ENCODE data around the gene SKAP2.

Gene SKAP2

DNA sequence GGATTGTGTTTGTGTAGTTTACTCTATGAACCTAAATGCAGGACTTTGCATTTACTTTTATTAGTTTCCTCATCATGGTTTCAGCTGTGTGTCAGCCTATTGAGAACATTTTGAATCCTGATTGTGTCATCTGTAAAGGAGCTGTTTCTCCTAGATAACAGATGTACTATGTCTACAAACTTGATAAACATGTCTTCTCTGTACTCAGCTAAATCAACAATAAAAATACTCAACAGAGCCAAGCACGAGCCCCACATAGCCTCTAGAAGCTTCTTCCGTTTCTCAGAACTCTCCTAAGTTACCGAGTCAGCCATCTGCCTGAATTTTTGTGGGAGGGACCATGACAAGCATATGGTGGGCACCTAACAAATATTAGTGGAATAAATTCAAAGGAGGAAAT lies 234.7 kb downstream of the SKAP2 start:
- no peak for DNase-seq

DNA sequence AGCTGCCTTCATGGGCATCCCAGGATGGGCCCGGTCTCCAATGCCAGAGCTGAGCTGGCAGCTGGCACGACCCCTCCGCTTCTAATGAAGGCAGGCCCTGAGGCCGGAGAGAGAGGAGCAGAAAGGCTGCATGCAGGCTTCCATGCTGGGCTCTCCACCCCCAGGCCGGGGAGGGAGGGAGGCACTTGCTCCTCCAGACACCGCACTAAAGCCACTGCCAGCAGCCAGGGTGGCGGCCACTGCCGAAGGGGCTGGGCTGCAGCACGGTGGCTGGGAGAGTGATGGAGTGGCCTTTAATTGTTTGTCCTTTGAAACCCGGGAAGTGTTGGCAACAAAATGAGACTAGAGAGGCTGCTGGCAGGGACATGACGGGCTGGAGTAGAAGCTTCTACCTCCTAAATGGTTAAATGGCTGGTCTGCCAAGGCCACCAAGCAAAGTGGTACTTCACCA lies 236.5 kb downstream of the SKAP2 start:
- DNase-seq: peak; percentile 65

DNA sequence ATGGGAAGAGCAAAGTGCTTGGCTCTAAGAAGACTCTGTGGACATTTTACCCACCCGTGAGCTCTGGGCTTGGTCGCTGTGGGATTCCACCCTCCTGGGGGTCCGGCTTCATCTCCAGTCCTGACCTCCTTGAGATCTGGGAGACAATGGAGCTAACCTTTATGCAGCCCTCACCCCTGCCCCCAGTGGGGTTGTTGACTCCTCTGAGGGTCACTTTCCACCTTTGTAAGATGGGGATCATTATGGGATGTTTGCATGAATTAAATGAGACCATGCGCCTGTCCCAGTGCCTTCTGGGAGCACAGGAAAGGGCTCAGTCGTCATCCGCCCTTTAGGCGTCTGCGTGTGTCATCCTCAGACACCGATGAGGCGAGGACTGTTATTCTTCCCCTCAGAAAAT lies 237.2 kb downstream of the SKAP2 start:
- DNase-seq: no peak

GRCh38 chr7:26626687-26627086 lies 237.7 kb downstream of the SKAP2 start:
- no peak for DNase-seq

GRCh38 chr7:26626156-26626555 lies 238.2 kb downstream of the SKAP2 start:
- no peak for DNase-seq

GRCh38 chr7:26625286-26625685 lies 239.1 kb downstream of the SKAP2 start:
- DNase-seq: no peak

DNA sequence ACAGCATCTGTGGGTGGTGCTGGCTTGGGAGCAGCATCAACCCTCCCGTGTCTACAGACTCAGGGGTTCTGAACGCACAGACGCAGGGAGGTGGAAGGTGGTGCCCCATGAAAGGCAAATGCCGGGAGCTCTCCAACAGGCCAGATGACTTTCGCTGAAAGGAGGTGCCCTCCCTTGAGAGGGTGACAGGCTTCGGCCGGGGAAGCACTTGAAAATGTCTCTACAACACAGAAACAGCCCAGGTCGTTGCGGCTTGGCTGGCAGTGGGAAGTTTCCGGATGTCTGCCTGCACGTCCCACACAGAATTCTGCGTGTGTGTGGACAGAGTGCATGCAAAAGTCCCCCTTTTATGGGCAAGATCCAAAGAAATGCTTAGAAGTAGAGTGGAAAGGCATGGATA lies 239.6 kb downstream of the SKAP2 start:
- DNase-seq: no peak

DNA sequence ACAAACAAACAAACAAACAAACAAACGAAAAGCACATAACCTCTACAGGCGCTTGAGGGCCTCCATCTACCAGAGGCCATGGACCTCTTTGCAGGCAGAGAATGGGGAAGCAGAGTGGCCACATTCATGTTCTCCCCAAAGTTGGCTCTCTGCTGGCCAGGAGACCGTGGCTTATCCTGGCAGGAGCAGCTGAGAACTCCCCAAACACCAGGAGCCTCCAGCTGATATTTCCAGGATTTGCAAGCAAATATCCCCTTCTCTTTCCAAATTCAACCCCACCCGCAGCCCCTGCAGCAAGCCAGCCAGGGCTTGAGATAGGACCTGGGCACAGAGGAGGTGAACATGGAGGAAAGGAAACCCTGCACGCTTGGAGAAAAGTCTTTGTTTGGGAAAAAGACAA lies 240.0 kb downstream of the SKAP2 start:
- no peak for DNase-seq

DNA sequence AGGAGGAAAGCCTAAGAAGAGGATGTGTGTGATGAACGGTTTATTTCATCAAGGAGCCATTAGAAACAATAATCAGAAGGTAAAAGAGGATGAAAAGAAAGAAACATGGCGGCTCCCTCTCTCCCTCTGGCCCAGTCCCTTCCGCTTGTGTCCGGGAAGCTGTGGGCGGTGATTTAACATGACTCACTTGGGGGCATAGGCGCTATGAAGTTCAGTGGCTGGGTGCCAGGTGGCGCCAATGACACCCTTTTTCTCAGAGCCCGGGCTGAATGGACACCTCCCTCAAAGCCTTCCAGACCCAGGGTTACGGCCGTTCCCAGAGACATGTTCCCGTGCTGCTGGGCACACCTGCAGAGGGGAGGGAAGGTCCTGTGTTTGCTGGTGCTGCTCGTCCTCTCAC lies 244.0 kb downstream of the SKAP2 start:
- DNase-seq: peak; percentile 16

DNA sequence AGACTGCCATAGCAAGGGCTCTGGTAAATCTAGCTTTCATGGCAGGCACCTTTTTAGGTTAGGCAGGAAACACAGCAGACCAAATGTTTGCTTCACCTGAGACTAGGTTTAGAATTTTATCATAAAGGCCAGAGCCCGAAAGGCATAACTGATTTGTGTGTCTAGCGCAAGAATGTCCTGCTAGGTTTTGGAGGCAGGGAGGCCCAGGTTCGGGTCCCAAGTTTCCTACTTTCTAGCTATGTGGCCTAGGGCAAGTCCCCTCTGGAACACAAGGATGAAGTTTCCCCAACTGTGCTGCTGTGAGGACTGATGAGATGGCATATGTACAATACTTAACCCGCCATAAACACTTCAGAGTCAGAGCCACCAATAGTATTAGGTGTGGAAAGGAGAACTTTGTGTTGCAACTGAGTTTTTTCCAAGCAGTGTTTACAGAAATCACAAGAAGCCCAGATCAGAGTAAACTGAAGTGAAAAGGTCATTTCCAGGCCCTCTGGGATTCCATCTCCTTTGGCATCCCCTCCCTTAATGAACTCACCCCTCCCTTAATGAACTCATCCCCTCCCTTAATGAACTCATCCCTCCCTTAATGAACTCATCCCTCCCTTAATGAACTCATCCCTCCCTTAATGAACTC lies 244.9 kb downstream of the SKAP2 start:
- DNase-seq: no peak

- peak; percentile 6 for DNase-seq
Measured at GRCh38 chr7:26618898-26619297, 245.5 kb downstream of the SKAP2 start.

DNA sequence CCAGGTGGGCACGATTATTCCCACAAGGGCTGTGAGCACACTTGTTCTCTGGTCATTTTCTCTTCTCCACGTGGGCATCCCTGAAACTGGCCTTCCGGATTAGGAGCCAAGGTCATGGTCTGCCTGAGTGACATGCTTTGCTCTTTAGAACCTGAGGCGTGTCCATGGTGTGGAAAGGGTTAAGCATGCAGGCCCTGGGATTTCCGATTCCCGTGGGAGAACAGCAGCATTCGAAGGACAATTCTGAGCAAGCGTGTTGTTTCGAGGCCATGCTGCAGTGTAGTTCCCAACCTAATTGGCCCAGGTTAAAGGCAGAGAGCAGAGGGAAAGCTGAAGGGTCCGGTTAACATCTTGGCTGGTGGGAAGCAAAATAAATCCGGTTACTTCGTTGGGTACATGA lies 245.9 kb downstream of the SKAP2 start:
- DNase-seq: no peak
